MM.1S (cell line): ENCODE data around the gene ARHGAP27.

Experiments
- EZH2 ChIP-seq: fragments of 300-600 bp; sonication (generic); optimal IDR thresholded peaks from 2 replicates; pipeline ENCODE3; 2017; ENCODE audit warnings: low read depth, mild to moderate bottlenecking, antibody characterized with exemption, low read length, mixed read lengths
- TF ChIP-seq, protein P1 (sequence below): fragments of 300-600 bp; sonication (generic); IDR thresholded peaks from 2 replicates; pipeline ENCODE4 v1.5.1; 2016; ENCODE audit warnings: antibody characterized with exemption, low read length, mixed read lengths

DNA sequence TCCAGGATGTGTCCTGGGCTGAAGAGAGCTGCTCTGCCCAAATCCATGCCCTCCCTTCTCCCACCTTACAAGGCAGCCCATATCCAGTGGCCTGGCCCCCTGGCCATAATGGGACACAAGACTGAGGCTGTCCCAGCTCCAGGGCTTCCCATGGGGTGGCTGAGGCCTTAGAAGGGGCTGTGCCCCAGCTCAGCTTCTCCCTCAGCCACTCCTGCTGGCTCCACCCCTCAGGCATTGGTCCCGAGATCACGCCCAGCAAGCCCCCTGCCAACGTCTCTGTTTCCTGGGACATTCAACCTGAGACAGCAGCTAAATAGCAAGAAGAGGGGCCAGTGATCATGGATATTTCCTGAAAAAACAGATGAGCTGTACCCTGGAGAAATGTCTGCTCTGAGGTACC, 43.3 kb downstream of the ARHGAP27 start:
- TF ChIP-seq, protein P1, sequence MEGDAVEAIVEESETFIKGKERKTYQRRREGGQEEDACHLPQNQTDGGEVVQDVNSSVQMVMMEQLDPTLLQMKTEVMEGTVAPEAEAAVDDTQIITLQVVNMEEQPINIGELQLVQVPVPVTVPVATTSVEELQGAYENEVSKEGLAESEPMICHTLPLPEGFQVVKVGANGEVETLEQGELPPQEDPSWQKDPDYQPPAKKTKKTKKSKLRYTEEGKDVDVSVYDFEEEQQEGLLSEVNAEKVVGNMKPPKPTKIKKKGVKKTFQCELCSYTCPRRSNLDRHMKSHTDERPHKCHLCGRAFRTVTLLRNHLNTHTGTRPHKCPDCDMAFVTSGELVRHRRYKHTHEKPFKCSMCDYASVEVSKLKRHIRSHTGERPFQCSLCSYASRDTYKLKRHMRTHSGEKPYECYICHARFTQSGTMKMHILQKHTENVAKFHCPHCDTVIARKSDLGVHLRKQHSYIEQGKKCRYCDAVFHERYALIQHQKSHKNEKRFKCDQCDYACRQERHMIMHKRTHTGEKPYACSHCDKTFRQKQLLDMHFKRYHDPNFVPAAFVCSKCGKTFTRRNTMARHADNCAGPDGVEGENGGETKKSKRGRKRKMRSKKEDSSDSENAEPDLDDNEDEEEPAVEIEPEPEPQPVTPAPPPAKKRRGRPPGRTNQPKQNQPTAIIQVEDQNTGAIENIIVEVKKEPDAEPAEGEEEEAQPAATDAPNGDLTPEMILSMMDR: no peak
- no peak for TF ChIP-seq EZH2
